Activated CD8-positive, alpha-beta T cell treated with anti-CD3 and anti-CD28 coated beads for 36 hours (primary cell): Measurements from ENCODE around the gene ATP6V1C2. TPM values are rescaled to one million over a fixed set of nuclear protein-coding genes. Genes with fewer than 3 reads are reported as not detected.

ENCODE experiments used
- ATAC-seq: fragments of 200-7000 bp; cut with Tn5 transposase; one replicate; pipeline ENCODE4 v1.10.0; 2021; ENCODE audit warnings: mild to moderate bottlenecking, moderate library complexity
- CTCF ChIA-PET: fragments of 350-600 bp; sonication (Branson Sonifier 250); formaldehyde crosslinking; loops from one replicate; lab custom pipeline; 2021; ENCODE audit warnings: antibody characterized with exemption; lab: Charles Lee
- POLR2A ChIA-PET: fragments of 350-600 bp; sonication (Branson Sonifier 250); formaldehyde crosslinking; loops from one replicate; lab custom pipeline; 2021; ENCODE audit warnings: antibody characterized with exemption; lab: Charles Lee
- DNase-seq: peaks from one replicate; pipeline ENCODE4 v3.0.0-alpha.2; 2020
- H3K27ac Mint-ChIP-seq: one replicate; pipeline ENCODE4 v1.8.0; 2021; ENCODE audit warnings: mild to moderate bottlenecking, mixed read lengths
- H3K27me3 Mint-ChIP-seq: one replicate; pipeline ENCODE4 v1.8.0; 2021; ENCODE audit warnings: mixed read lengths
- H3K36me3 Mint-ChIP-seq: one replicate; pipeline ENCODE4 v1.8.0; 2021; ENCODE audit warnings: low read depth, mixed read lengths
- H3K4me1 Mint-ChIP-seq: one replicate; pipeline ENCODE4 v1.8.0; 2021; ENCODE audit warnings: low read depth, mixed read lengths
- H3K4me3 Mint-ChIP-seq: one replicate; pipeline ENCODE4 v1.8.0; 2021; ENCODE audit warnings: mild to moderate bottlenecking, moderate library complexity, mixed read lengths
- H3K9me3 Mint-ChIP-seq: one replicate; pipeline ENCODE4 v1.8.0; 2021; ENCODE audit warnings: mixed read lengths
- intact Hi-C: fragments of 100-400 bp; cut with micrococcal nuclease; formaldehyde crosslinking; loops from one replicate; pipeline ENCODE4 v1.10.0; 2022
- total RNA-seq, 2 experiments: library from RNA; stranded (reverse); gene quantifications; one replicate each; pipeline ENCODE4 v1.2.3, GENCODE V29; 2021
- TF ChIP-seq, protein P1 (sequence below): fragments of 200-600 bp; IDR thresholded peaks from one replicate; pipeline ENCODE4 v1.8.0; 2022; ENCODE audit warnings: antibody characterized with exemption, mild to moderate bottlenecking

The ATP6V1C2 gene
- total RNA-seq, 2 experiments from 2014 or later = not detected

- Mint-ChIP-seq H3K4me1 (peaks cover 6% of the 10 kb centered on the region), H3K27ac (peak overlapping the region; percentile 55), H3K4me3 (no peak overlapping the region), H3K9me3 (no peaks in the 10 kb centered on the region), H3K27me3 (peaks cover 13% of the 10 kb centered on the region), H3K36me3 (no peaks in the 10 kb centered on the region)
- CTCF ChIA-PET = no interaction called here
- TF ChIP-seq, protein P1, sequence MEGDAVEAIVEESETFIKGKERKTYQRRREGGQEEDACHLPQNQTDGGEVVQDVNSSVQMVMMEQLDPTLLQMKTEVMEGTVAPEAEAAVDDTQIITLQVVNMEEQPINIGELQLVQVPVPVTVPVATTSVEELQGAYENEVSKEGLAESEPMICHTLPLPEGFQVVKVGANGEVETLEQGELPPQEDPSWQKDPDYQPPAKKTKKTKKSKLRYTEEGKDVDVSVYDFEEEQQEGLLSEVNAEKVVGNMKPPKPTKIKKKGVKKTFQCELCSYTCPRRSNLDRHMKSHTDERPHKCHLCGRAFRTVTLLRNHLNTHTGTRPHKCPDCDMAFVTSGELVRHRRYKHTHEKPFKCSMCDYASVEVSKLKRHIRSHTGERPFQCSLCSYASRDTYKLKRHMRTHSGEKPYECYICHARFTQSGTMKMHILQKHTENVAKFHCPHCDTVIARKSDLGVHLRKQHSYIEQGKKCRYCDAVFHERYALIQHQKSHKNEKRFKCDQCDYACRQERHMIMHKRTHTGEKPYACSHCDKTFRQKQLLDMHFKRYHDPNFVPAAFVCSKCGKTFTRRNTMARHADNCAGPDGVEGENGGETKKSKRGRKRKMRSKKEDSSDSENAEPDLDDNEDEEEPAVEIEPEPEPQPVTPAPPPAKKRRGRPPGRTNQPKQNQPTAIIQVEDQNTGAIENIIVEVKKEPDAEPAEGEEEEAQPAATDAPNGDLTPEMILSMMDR = no peak
- POLR2A ChIA-PET = no interaction called here
- ATAC-seq = peak; percentile 83
- intact Hi-C loops = no loop called here
- peak; percentile 34 for DNase-seq
These were observed 9.1 kb upstream of the ATP6V1C2 start for GRCh38 chr2:10712185-10712809.

DNA sequence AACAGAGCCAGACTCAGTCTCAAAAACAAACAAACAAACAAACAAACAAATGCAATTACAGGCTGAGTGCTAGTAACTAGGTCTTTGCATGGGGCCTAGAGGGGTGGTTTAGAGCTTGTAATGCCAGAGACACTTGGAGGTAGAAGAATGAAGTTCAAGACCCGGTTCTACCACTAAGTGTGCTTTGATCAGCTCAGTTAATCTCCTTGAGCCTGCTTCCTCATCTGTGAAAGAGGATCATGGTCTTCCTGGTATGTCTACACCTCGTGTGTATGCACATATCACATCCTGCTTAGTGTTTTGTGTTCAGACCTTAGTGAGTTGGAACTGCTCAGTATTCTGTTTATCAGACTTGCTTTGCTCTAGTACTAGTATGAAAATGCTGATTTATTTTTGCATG is 4.8 kb upstream of the ATP6V1C2 start:
- TF ChIP-seq, protein P1 = no peak
- Mint-ChIP-seq H3K4me3 (no peak overlapping the region), H3K36me3 (no peaks in the 10 kb centered on the region), H3K4me1 (peaks cover 8% of the 10 kb centered on the region), H3K27ac (no peak overlapping the region), H3K27me3 (peaks cover 25% of the 10 kb centered on the region), H3K9me3 (no peaks in the 10 kb centered on the region)
- intact Hi-C loops = no loop called here
- CTCF ChIA-PET = no interaction called here
- POLR2A ChIA-PET = no interaction called here
- no peak for ATAC-seq
- no peak for DNase-seq

- DNase-seq = no peak
- TF ChIP-seq, protein P1 = no peak
- H3K27ac Mint-ChIP-seq = no peak overlapping the region
- POLR2A ChIA-PET = no interaction called here
- no peaks in the 10 kb centered on the region for H3K9me3 Mint-ChIP-seq
- intact Hi-C loops = no loop called here
- H3K4me1 Mint-ChIP-seq = peaks cover 5% of the 10 kb centered on the region
- H3K36me3 Mint-ChIP-seq = no peaks in the 10 kb centered on the region
- peaks cover 31% of the 10 kb centered on the region for H3K27me3 Mint-ChIP-seq
- no peak for ATAC-seq
- CTCF ChIA-PET = no interaction called here
- H3K4me3 Mint-ChIP-seq = no peak overlapping the region
These were observed 3.8 kb upstream of the ATP6V1C2 start for GRCh38 chr2:10717628-10718027.

DNA sequence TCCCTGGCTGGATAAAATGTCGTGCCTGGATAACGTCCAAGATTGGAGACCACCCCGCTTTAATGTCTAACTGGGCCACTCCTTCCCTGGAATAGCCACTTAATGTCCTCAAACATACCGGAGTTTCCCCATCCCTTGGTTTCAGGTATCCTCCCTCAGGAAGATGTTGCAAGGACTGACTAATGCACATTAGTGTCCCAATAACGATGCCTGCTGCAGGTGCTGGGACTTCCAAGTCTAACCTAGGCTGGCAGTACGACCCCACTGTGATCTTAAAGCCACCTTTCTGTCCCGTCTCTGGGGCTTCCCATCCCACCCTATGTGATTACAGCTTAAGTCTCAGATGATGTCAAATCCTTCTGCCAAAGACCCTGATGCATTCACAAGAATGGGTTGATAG is 1.1 kb upstream of the ATP6V1C2 start:
- ChIA-PET CTCF (no interaction called here), POLR2A (no interaction called here)
- DNase-seq = no peak
- no peak for ATAC-seq
- Mint-ChIP-seq H3K36me3 (no peaks in the 10 kb centered on the region), H3K9me3 (no peaks in the 10 kb centered on the region), H3K27ac (no peak overlapping the region), H3K4me1 (peaks cover 5% of the 10 kb centered on the region), H3K27me3 (peaks cover 42% of the 10 kb centered on the region), H3K4me3 (no peak overlapping the region)
- intact Hi-C loops = no loop called here
- TF ChIP-seq, protein P1 = no peak

GRCh38 chr2:10720947-10721395 is 459 bp upstream of the ATP6V1C2 start:
- H3K36me3 Mint-ChIP-seq = no peaks in the 10 kb centered on the region
- DNase-seq = no peak
- no peaks in the 10 kb centered on the region for H3K9me3 Mint-ChIP-seq
- intact Hi-C loops = no loop called here
- peaks cover 42% of the 10 kb centered on the region for H3K27me3 Mint-ChIP-seq
- CTCF ChIA-PET = no interaction called here
- no peak overlapping the region for H3K27ac Mint-ChIP-seq
- POLR2A ChIA-PET = no interaction called here
- peak overlapping the region; percentile 17 for H3K4me3 Mint-ChIP-seq
- peak; percentile 20 for ATAC-seq
- TF ChIP-seq, protein P1 = no peak
- peaks cover 5% of the 10 kb centered on the region for H3K4me1 Mint-ChIP-seq
